ENCODE measurements around the gene MAP3K1.
A peak's percentile ranks its signal among the peaks of the same experiment; 100 is the strongest.

The MAP3K1 gene

GRCh38 chr5:56938858-56939257, 123.5 kb downstream of the MAP3K1 start:
- no peak overlapping the region for H3K4me3 ChIP-seq (ENCODE audit: low read depth, low read length)
- no peak for DNase-seq (ENCODE audit: low read depth)
- no peak for TF ChIP-seq CTCF (IDR thresholded peaks at IDR 0.05; ENCODE audit: low read depth, low read length, missing control alignments)
- in situ Hi-C loops (cut with HindIII; ENCODE audit: low sequenced_read_pairs): loop anchor here (25.0 kb wide), 1 partner anchor 273 kb away; no protein-coding TSS in a partner anchor

- in situ Hi-C loops (cut with HindIII; ENCODE audit: low sequenced_read_pairs): loop anchor here (25.0 kb wide), 1 partner anchor 270 kb away; no protein-coding TSS in a partner anchor
Measured at GRCh38 chr5:56941981-56942380, 126.6 kb downstream of the MAP3K1 start.

More at GRCh38 chr5:56941981-56942380, 126.6 kb downstream of the MAP3K1 start:
- peak; percentile 20 for DNase-seq (ENCODE audit: low read depth)
- no peak for TF ChIP-seq CTCF (IDR thresholded peaks at IDR 0.05; ENCODE audit: low read depth, low read length, missing control alignments)
- H3K4me3 ChIP-seq (ENCODE audit: low read depth, low read length): no peak overlapping the region

All from astrocyte of the cerebellum (primary cell).